GM19351 (cell line): ENCODE data around the gene RAPGEF6.
"Not testable (repeated sequence)": the region's sequence is repeated elsewhere in the genome, so short reads cannot be mapped to it uniquely, and the experiment has no call there.

Experiments used
- ATAC-seq: cut with Tn5 transposase; IDR thresholded peaks from one replicate; pipeline ENCODE4 v1.9.1; 2021; ENCODE audit warnings: mild to moderate bottlenecking, moderate library complexity; ENCODE audit not compliant: unreplicated experiment

Gene RAPGEF6

GRCh38 chr5:131396015-131396414, 239.0 kb downstream of the RAPGEF6 start:
- ATAC-seq, result peak; percentile 84

- ATAC-seq, result peak; percentile 61
Measured at GRCh38 chr5:131394128-131394527, 240.9 kb downstream of the RAPGEF6 start.

GRCh38 chr5:131393498-131393968, 241.5 kb downstream of the RAPGEF6 start:
- ATAC-seq, result no peak

GRCh38 chr5:131392466-131393095, 242.4 kb downstream of the RAPGEF6 start:
- ATAC-seq, result no peak

- ATAC-seq, result no peak
Measured at GRCh38 chr5:131389869-131390265, 245.2 kb downstream of the RAPGEF6 start.

GRCh38 chr5:131389096-131389868, 245.7 kb downstream of the RAPGEF6 start:
- peak; percentile 34 for ATAC-seq

GRCh38 chr5:131387255-131387654, 247.8 kb downstream of the RAPGEF6 start:
- ATAC-seq, result no peak

DNA sequence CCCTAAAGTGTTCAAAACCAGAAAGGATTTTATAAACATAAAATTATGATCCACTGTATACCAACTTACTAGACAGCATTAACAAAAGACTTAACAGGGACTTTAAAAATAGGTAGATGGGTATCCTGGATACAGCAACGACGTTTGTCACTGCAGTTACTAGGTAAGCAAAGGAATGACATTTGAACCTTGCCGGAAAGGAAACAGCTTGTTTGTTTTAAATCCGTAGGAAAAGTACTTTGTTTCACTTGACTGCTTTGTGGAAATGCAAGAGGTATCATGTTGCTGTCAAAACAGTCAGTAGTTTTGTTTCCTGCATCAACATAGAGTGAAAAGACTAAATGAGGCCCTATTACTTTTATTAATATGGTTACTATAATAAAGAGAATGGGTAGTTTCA, 248.2 kb downstream of the RAPGEF6 start:
- no peak for ATAC-seq

- ATAC-seq, result no peak
Measured at GRCh38 chr5:131386124-131386523, 248.9 kb downstream of the RAPGEF6 start.

DNA sequence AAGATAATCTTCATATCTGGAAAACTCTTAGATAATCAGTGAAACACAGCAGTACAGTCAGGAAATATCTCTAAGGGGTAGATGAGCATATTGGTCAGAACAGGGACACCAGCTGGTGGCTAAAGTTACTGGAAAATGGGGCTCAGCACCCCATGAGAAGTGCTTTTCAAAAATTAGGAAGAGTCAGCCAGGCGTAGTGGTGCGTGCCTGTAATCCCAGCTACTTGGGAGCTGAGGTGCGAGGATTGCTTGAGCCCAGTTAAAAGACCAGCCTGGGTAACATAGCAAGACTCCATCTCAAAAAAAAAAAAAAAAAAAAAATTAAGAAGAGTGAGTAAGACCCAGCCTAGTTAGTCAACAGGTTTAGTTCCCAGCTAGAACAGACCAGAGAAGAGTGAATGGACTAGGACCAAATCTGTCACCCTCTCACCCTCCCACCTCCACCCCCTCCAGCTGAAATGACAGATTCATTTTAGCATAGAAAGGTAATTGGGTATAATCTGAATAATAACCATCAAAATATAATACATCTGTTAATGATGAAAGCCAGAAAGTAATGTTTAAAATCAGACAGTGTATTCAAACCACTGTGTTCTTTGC, 250.3 kb downstream of the RAPGEF6 start:
- ATAC-seq, result no peak

DNA sequence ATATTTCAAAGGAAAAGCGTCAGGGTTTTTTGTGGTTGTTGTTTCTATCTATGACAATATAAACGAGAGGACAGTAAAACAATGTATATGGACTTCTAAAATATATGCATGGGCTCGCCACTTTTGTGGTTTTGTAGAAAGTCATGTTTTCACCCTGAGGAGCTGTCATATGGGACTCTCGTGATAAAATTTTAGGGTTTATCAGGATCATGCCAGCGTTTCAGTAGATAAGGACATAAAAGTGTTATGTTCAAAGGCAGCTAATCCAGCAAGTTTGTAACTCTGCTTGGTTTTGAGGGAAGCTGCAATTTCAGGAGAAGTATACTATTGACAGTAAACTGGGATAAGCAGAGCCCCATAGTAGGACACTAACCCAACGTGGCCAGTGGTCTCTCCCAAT, 250.9 kb downstream of the RAPGEF6 start:
- no peak for ATAC-seq

- peak; percentile 70 for ATAC-seq
Measured at GRCh38 chr5:131382407-131383395, 252.3 kb downstream of the RAPGEF6 start.

DNA sequence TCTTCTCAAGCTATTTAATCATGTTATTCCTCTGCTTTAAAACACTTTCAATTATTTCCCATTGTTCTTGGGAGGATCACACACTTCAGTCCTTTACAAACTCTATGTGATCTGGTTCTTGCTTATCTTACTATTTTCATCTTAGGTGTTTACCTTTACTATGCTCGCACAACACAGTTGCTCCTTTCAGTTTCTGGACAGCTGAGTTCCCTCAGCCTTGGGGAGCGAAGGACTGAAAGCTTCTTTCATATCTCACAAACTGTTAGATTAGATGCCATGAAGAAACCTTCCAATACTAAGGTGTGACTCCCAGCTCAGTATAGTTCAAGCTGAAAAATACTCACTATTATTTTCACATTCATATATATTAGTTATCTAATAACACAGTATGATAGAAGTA, 253.3 kb downstream of the RAPGEF6 start:
- ATAC-seq, result peak; percentile 44

GRCh38 chr5:131381021-131381420, 254.0 kb downstream of the RAPGEF6 start:
- ATAC-seq, result no peak

DNA sequence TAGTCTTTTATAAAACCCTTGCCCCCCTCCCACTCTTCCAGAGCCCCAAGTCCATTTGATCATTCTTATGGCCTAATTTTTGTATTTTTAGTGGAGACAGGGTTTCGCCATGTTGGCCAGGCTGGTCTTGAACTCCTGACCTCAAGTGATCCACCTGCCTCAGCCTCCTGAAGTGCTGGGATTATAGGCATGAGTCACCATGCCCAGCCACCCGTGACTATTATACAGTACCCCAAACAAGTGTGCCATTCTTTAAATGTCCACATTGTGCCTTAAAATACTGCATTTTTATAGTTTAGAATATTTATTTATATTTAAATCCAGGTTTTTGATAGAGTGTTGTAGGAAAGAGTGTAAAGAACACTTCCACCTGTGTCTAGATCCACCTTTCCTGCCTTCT, 254.8 kb downstream of the RAPGEF6 start:
- ATAC-seq, result not testable (repeated sequence)

- peak; percentile 28 for ATAC-seq
Measured at GRCh38 chr5:131379723-131380122, 255.3 kb downstream of the RAPGEF6 start.

- peak; percentile 12 for ATAC-seq
Measured at GRCh38 chr5:131378721-131379541, 256.1 kb downstream of the RAPGEF6 start.

DNA sequence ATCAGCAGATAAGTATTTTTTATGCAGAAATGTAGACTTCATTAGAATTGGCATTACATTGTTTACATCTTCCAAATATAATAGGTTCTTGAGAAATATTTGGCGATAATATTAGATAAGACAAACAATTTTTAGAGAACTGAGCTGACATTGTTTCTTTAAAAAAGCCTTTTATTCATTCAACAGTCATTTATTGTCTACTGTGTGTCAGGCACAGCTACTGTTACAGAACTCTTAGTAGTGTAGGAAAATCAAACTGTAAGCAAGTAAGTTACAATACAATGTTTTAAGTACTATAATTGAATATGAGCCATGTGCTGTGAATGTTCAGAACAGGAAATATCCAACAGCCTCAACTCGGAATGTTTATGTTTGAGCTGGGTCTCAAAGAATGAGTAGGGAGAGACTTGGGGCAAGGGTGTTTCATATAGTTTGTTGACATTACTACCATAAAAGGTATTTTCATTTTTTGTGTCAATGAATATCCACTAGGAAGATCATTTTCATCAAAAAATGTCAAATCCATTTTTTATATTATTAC, 257.2 kb downstream of the RAPGEF6 start:
- no peak for ATAC-seq

DNA sequence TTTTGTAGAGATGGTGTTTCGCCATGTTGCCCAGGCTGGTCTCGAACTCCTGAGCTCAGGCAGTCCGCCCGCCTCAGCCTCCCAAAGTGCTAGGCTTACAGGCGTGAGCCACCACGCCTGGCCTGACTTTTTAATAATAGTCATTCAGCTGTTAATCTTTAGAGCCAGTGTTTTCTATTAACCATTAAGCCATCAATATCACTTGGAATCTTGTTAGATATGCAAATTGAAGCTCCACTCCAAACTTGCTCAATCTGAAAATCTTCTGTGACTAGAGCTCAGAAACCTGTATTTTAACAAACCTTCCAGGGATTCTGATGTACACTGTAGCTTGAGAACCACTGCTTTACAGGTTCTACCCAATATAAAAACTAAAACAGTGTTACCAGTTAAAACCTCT, 257.7 kb downstream of the RAPGEF6 start:
- ATAC-seq, result no peak

GRCh38 chr5:131375351-131375750, 259.7 kb downstream of the RAPGEF6 start:
- ATAC-seq, result peak; percentile 39
